Fibroblast of mammary gland (primary cell): Measurements from ENCODE around the gene SGK2.

Source experiments
- DNase-seq: peaks from one replicate; pipeline ENCODE4 v3.0.0-alpha.2; 2010; ENCODE audit warnings: low read depth
- H3K4me3 ChIP-seq: 2 replicates; pipeline ENCODE4 v1.5.1; 2011; ENCODE audit warnings: low read depth, mild to moderate bottlenecking, low read length, moderate library complexity; ENCODE audit not compliant: control insufficient read depth
- TF ChIP-seq, protein P1 (sequence below): conservative IDR thresholded peaks from 2 replicates; pipeline ENCODE4 v1.5.1; 2011; ENCODE audit warnings: low read depth, low read length, inconsistent platforms; ENCODE audit not compliant: control insufficient read depth, insufficient read depth

Gene SGK2

DNA sequence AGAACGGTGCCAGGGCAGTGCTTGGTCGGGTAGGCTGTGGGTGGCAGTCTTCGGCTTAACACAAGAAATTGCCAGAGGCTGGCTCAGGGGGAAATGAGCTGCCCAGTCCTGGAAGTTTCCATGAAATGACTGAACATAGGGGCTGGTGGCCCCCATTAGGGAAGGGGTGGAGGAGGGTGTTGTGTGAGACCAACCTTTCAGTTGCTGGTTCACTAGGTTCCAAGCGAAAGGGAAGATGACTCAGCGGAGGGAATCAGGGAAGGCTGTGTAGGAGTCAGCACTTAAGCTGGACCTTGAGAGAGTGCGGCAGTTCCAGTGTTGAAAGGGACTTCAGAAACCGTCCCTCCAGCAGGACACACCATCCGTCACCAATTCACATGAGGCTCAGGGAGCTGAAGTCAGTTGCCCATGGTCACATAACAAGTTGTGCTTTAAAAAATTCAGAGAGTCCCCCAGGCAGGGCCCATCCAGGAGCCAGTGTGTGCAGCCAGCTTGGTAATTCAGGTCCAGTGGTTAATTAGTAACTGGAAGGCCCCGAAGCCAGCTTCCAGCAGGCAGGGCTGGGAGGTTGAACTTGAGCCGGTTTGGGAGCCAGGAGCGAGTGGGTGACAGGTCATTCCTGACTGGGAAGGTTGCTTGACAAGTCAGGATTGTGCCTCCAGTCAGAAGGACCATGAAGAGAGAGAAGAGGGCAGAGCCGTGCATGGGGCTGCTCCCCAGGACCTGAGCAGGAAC, at the start of gene SGK2:
SGK2 (plus strand) TSS at position 616 of the 735 bp plus-strand sequence. CDS start 7,469 bp downstream, outside the sequence.
- no peak within 1 kb of the TSS for H3K4me3 ChIP-seq
- TF ChIP-seq, protein P1, sequence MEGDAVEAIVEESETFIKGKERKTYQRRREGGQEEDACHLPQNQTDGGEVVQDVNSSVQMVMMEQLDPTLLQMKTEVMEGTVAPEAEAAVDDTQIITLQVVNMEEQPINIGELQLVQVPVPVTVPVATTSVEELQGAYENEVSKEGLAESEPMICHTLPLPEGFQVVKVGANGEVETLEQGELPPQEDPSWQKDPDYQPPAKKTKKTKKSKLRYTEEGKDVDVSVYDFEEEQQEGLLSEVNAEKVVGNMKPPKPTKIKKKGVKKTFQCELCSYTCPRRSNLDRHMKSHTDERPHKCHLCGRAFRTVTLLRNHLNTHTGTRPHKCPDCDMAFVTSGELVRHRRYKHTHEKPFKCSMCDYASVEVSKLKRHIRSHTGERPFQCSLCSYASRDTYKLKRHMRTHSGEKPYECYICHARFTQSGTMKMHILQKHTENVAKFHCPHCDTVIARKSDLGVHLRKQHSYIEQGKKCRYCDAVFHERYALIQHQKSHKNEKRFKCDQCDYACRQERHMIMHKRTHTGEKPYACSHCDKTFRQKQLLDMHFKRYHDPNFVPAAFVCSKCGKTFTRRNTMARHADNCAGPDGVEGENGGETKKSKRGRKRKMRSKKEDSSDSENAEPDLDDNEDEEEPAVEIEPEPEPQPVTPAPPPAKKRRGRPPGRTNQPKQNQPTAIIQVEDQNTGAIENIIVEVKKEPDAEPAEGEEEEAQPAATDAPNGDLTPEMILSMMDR = no peak
- peak; percentile 63 for DNase-seq

DNA sequence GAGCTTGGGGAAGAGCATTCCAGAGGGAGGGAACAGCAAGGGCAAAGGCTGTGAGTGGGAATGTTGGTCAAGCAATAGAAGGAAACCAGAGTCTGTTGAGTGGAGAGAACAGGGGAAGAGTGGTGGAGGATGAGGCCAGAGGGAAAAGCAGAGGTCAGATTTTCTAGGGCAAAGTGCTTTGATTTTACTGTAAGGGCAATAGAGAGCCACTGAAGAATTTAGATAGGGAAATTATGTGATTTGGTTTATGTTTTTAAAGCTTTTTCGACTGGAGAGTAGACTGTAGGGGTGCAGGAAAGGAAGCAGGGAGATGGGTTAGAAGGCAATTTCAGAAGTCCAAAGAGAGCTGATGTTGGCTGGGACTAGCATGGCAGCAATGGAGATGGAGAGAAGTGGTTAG, 46.9 kb upstream of the SGK2 start:
- DNase-seq = no peak
- H3K4me3 ChIP-seq = no peak overlapping the region
- TF ChIP-seq, protein P1 = no peak

DNA sequence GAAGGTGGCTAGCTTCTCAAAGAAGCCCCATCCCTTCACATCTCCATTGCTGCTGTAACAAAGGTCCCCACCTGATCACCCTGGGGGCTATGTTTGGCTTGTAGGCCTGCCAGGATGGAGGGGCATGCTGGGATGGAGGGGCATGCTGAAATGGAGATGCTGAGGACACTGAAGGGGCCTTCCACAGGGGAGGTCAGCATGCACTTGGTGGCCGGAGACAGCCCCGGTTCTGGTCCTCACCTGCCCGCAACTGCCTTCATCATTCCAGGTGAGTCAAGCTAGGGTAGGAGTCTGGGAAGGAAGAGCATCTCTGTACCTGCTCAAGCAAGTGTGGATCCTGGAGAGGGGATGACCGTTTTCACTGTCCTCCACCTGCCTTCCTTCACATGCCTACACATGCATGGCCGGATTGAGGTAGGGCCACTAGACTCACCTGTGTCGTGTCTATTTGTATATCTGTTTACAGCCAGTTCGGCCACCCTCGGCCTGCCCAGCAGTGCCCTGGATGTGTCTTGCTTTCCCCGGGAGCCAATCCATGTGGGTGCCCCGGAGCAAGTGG, 45.4 kb upstream of the SGK2 start:
- no peak for DNase-seq
- peak overlapping the region; percentile 62 for H3K4me3 ChIP-seq
- TF ChIP-seq, protein P1 = no peak

DNA sequence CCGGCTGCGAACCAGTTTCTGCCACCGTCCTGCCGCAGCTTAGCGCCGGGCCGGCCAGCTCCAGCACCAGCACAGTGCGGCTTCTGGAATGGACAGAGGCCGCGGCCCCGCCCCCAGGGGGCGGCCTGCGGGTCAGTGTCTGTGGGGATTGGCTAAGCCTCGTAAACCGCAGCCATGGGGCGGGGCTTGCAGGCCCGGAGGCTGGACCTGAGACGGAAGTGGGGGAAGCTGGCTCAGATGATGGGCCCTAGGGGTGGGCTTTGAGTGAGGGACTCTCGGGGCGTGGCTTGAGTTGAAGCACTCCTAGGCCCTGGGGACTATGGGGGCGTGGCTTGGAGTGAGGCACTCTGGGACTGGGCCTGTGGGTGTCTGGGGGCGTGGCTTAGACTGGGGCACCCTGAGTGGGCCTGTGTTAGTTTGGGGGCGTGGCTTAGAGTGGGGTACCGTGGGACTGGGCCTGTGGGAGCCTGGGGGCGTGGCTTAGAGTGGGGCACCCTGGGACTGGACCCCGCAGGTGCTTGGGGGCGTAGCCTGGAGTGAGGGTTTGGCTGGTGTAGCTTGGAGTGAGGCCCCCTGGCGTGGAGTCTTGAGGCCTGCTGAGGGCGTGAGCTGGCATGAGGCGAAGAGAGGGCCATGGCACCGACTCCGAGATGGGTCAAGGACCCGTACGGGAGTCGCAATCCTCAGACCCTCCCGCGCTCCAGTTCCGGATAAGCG, 44.7 kb upstream of the SGK2 start:
- TF ChIP-seq, protein P1 = peak; percentile 18
- peak overlapping the region; percentile 62 for H3K4me3 ChIP-seq
- peak; percentile 97 for DNase-seq

DNA sequence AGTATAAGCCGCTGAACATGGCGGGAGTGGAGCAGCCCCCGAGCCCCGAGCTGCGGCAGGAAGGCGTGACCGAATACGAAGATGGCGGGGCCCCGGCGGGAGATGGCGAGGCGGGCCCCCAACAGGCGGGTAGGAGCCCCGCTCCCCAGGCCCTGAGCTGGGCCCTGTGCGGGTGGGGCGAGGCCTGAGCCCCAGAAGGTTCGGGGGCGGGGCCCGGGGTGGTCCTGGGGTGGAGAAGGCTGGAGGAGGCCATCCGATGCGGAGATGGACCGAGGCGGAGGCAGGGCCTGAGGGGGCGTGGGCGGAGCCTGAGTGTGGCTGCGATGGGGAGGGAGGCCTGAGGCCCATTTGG, 44.2 kb upstream of the SGK2 start:
- H3K4me3 ChIP-seq = peak overlapping the region; percentile 62
- DNase-seq = no peak
- TF ChIP-seq, protein P1 = no peak

DNA sequence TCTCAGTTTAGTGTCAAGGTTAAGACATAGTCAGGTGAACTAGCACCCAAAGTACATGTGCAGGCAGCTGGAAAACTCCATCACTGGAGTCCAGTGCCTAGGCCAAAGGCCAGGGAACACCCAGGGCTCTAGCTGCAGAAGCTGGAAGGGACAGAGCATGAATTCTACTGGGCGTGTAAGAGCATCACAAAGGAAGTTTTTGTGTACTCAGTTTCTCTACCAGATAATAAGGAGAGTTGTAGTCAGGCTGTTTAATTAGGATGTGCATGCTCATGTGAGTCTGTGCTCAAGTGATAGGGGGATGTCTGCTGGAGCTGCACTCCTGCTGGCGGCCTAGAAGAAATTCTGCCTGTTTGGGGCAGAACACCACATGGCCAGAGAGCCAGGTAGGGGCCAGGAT, 43.2 kb upstream of the SGK2 start:
- DNase-seq = no peak
- TF ChIP-seq, protein P1 = no peak
- no peak overlapping the region for H3K4me3 ChIP-seq
